Measurements from ENCODE around the gene NR2F1-AS1.

- TF ChIP-seq PRDM15 (CRISPR knock-in tag; IDR thresholded peaks at IDR 0.05) (no peak), ZNF396 (CRISPR knock-in tag; IDR thresholded peaks at IDR 0.05; ENCODE audit: borderline replicate concordance) (no peak), ZNF416 (CRISPR knock-in tag; IDR thresholded peaks at IDR 0.05) (no peak), USF2 (CRISPR knock-in tag; IDR thresholded peaks at IDR 0.05) (no peak), ZNF263 (CRISPR knock-in tag; IDR thresholded peaks at IDR 0.05; ENCODE audit: low read depth) (no peak), CTCF (IDR thresholded peaks at IDR 0.05) (no peak), ZNF423 (CRISPR knock-in tag; IDR thresholded peaks at IDR 0.05) (no peak), E2F4 (CRISPR knock-in tag; IDR thresholded peaks at IDR 0.05; ENCODE audit: borderline replicate concordance, low read depth) (no peak), CBFB (CRISPR knock-in tag; IDR thresholded peaks at IDR 0.05; ENCODE audit: low read depth) (no peak), MXD4 (CRISPR knock-in tag; IDR thresholded peaks at IDR 0.05; ENCODE audit: borderline replicate concordance) (no peak), ATF3 (CRISPR knock-in tag; conservative IDR thresholded peaks at IDR 0.05) (no peak), PRRX2 (CRISPR knock-in tag; IDR thresholded peaks at IDR 0.05) (no peak), TP53 (CRISPR knock-in tag; IDR thresholded peaks at IDR 0.05) (no peak)
Observed at GRCh38 chr5:93431250-93431649, 149.8 kb downstream of the NR2F1-AS1 start.
